GM19023 (cell line): Measurements from ENCODE around the gene POLR2F.

Source experiments
- ATAC-seq: cut with Tn5 transposase; IDR thresholded peaks from one replicate; pipeline ENCODE4 v1.9.1; 2021; ENCODE audit warnings: mild to moderate bottlenecking, moderate library complexity; ENCODE audit not compliant: unreplicated experiment

The POLR2F gene

DNA sequence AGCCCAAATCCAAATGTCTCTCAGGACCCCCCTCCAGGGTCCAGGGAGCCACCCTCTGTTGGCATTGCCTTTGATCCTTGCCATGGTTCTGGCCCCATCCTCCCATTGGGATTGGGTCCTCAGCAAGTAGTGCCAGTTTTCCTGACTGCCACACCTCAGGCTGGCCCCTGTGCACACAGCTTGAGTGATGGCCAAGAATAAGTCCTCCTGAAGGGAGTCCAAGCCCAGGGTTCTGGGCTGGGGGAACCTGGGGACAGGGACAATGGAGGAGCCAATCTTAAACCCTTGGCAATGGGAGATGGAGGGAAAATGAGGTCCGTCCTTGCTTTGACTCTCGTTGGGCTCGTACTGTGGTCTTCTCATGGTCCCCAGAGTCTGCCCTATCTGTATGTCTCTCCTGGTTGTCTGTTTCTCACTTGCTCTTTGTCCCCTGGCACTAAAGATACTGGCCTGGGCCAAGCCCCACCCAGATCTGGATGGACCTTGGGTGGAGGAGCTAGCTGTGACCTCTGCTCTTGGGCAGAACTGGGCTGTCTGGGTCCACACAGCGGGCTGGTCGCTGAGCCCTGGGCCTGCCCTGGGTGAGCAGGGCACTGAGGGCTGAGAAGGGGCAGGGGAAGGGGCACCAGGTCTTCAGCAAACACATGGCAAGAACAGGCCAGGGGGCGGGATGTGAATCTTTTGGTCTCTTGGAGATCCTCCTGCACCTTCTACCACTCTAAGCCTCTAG, 27.9 kb downstream of the POLR2F start:
- no peak for ATAC-seq

GRCh38 chr22:37982151-37982785, 28.8 kb downstream of the POLR2F start:
- no peak for ATAC-seq

DNA sequence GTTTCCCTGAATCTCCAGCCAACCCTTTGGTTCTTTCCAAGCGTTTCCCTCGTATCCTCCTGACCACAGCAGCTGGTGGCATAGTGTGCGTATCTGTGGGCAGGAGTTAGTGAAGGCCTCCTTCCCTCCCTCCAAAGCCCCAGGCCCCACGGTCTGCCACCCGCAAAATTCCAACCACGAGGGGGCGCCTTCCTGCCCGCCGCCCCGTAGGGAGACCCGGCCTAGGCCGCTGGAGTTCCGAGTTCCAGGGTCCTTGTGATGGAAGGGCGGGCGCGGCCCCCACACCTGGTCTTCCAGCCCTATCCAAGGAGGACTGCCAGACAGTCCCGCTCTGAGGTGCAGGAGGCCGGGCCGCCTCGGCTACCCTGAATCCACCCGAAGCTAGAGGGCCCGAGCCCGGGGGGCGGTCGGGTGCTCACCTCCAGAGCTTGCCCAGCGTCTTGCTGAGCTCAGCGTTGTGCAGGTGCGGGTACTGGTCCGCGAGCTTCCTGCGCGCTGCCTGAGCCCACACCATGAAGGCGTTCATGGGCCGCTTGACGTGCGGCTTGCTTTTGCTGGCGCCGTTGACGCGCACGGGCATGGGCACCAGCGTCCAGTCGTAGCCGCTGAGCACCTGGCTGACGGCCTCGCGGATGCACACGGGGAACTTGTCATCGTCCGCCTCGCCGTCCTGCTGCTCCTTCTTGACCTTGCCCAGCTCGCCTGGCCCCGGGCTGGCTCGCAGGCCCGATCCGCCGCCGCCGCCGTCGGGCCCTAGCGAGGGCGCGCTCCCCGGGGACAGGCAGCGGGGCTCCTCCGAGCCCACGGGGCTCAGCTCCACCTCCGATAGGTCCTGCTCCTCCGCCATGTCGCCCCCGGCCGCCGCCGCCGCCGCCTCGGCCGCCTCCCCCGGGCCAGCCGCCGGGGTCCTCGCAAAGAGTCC, 29.7 kb downstream of the POLR2F start:
- ATAC-seq = no peak

DNA sequence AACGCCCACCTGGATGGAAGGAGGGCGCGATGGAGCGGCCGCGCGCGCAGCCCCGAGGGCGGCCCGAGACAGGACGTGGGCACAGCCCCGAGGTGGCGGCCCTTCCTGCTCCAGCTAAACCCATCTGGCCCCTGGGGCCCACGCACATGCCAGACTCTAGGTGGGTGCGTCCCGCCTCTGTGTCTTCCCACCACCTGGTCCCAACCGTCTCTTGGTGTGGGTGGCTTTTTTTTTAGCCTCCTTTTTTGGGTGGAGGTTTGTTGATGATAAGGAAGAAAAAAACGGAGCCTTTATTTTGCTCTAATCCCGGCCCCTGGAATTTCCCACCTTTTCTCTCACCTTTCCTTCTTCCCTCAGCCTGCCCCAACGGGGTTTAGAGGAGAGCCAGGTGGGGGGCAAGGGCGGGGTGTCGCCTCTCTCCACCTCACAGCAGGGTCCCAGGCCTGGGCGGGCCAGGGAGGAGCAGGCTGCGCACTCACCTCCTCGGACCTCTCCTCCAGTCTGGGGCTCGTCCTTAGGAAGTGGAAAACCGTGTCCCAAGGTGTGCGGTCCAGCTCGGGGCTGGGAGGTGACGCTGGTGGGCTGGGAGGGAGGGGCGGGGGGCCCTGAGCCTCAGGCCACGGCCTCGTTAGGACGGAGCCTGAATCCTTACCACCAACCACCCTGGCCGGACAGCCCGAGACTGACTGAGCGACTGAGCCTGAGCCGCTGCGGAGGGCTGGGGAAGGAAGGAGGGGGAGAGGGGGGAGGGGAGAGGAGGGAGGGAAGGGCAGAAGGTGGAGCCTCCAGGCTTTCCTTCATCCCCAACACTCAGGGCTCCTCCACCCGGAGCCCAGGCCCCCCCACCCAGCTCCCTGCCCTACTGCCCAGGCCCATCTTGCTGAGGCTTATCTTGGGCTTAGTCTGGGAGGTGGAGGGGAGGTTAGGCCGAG, 30.6 kb downstream of the POLR2F start, which contains the start of gene SOX10:
SOX10 (minus strand) TSS at position 696 of the 932 bp plus-strand sequence. CDS start 771 bp downstream, outside the sequence.
- no peak for ATAC-seq

- no peak for ATAC-seq
Observed at GRCh38 chr22:37985050-37985585, 31.6 kb downstream of the POLR2F start.

GRCh38 chr22:37985751-37986281, 32.3 kb downstream of the POLR2F start:
- no peak for ATAC-seq

DNA sequence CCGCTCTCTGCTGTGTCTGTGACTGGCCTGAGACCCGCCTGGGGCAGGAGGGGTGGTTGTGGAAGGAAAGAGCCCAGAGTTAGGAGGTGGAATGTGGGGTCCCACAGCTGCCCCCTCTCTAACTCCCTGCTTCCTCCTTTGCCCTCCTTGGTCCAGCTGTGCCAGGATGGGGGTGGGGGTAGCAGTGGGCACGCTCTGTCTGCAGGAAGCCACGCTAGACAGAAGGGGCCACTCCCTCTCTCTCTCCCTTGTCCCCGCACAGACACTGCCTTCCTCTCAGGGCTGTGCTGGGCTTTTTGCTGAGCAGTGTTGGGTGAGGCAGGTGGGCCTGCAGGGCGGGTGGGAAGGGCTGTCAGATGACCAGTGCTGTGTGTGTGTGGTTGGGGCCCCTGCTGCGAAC, 32.9 kb downstream of the POLR2F start:
- no peak for ATAC-seq

- ATAC-seq = no peak
Observed at GRCh38 chr22:37989146-37990045, 35.9 kb downstream of the POLR2F start.

- ATAC-seq = no peak
Observed at GRCh38 chr22:37990301-37990700, 36.8 kb downstream of the POLR2F start.

- no peak for ATAC-seq
Observed at GRCh38 chr22:37990862-37991261, 37.4 kb downstream of the POLR2F start.

- no peak for ATAC-seq
Observed at GRCh38 chr22:37991731-37992442, 38.4 kb downstream of the POLR2F start.

DNA sequence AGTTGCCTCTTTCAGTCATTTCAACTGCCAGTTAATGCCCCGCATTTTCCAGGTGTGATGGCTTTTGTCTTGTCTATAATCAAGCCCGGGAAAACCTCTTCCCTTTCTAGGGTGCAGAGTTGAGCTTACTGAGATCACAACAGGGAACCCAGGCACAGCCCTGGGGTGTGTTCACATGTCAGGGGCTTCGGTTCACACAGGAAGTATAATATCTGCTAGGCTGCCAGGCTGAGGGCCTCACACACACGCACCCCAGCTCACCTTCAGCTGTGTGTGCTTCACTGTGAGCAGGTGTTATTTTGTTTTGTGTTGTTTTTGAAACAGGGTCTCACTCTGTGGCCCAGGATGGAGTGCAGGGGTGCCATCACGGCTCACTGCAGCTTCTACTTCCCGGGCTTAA, 40.5 kb downstream of the POLR2F start:
- ATAC-seq = no peak

DNA sequence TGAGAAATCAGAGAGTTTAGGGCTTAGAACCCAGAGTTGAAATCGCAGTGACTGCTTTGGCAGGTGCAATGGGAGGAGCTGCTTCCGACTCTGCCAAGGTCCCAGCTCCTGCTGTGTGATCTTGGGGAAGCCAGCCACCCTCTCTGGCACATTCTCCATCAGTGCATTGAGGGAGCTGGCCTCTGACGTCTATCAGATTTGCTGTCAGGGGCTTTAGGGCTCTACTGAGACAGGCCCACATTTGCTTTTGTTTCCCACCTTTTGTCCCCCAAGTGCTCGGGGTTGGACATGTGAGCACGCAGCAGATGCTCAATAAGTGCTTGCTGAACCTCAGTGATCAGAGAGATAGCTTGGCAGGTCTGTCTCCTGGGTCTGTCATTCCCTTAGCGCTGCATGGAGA, 41.5 kb downstream of the POLR2F start:
- no peak for ATAC-seq

- ATAC-seq = no peak
Observed at GRCh38 chr22:37995460-37995859, 42.0 kb downstream of the POLR2F start.

- ATAC-seq = no peak
Observed at GRCh38 chr22:37996079-37996478, 42.6 kb downstream of the POLR2F start.

GRCh38 chr22:37996515-37997246, 43.2 kb downstream of the POLR2F start:
- no peak for ATAC-seq

DNA sequence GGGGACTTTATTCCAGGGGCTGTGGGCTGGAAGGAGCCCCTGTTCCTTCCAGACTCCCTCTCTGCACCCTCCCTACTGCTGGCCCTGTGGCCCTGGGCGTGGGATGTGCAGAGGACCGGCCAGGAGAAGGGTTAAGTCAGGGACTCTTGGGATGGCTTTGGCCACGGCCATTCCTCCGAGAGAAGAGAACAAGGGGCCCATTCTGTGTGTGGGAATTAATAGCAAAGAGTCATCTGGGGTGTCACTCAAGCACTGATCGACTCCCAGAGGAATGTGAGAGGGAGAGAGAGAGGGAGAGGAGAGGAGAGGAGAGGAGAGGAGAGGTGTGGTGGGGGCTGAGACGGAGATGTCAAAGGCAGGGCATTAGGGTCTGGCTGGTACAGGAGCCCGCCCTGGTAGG, 45.0 kb downstream of the POLR2F start:
- no peak for ATAC-seq

DNA sequence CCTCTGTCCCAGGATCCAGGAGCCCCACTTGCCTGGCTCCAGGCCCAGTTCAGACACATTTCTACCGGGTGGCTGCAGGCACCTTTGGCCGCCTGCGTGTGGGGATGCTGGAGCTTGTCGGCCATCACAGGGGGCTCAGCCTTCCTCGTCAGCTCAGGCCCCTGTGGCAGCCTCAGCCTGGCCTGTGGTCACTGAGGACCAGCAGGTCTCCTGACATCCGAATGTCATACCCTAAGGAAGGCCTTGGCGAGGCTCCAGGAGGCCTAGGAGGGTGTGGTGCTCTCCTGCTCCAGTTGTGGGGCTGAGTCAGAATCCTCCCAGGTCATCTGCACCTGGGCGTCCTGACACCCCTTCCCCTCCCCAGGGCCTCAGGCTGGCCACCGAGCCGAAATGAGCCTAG, 45.7 kb downstream of the POLR2F start:
- ATAC-seq = no peak
